Measurements from ENCODE around the gene GCNT3. TPM values are rescaled to one million over a fixed set of nuclear protein-coding genes. Genes with fewer than 3 reads are reported as not detected.
"Not testable (repeated sequence)": the region's sequence is repeated elsewhere in the genome, so short reads cannot be mapped to it uniquely, and the experiment has no call there.

Gene GCNT3
- total RNA-seq, 1 experiment from 2014 or later, result 1.2 TPM

DNA sequence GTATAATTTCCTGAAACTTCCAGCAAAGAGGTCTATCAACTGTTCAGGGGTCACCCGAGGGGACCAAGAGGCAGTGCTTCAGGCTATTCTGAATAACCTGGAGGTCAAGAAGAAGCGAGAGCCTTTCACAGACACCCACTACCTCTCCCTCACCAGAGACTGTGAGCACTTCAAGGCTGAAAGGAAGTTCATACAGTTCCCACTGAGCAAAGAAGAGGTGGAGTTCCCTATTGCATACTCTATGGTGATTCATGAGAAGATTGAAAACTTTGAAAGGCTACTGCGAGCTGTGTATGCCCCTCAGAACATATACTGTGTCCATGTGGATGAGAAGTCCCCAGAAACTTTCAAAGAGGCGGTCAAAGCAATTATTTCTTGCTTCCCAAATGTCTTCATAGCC is 6.8 kb downstream of the GCNT3 start:
- DNase-seq (ENCODE audit: low spot score), result no peak

- peak; percentile 45 for DNase-seq (ENCODE audit: low spot score)
Measured at GRCh38 chr15:59622289-59622688, 10.7 kb downstream of the GCNT3 start.

GRCh38 chr15:59632714-59633113 is 21.1 kb downstream of the GCNT3 start:
- no peak for DNase-seq (ENCODE audit: low spot score)

DNA sequence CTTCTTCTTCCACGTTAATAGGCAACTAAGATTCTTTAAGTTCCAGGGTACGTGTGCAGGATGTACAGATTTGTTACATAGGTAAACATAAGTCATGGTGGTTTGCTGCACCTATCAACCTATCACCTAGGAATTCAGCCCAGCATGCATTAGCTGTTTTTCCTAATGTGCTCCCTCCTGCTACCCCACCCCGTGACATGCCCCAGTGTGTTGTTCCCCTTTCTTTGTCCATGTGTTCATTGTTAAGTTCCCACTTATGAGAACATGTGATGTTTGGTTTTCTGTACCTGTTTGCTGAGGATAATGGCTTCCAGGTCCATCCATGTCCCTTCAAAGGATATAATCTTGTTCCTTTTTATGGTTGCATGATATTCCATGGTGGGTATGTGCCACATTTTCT is 24.6 kb downstream of the GCNT3 start:
- DNase-seq (ENCODE audit: low spot score), result no peak

DNA sequence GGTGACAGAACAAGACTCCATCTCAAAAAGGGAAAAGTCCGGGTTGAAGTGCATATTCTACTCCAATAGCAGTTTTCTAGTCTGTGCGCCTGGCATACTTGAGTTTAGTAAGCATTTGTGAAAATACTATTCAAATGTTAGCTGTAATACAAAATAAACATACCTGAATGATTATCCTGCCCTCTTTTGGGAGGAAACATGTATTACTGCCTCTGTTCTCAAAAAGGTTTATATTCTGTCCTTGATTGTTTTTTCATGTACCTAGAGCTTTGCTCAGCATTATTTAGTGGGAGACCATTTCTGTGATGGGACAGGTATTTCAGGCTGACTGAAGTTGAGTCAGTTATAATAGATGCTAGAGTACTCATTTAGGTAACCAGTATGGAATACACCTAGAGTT is 25.9 kb downstream of the GCNT3 start:
- not testable (repeated sequence) for DNase-seq (ENCODE audit: low spot score)

DNA sequence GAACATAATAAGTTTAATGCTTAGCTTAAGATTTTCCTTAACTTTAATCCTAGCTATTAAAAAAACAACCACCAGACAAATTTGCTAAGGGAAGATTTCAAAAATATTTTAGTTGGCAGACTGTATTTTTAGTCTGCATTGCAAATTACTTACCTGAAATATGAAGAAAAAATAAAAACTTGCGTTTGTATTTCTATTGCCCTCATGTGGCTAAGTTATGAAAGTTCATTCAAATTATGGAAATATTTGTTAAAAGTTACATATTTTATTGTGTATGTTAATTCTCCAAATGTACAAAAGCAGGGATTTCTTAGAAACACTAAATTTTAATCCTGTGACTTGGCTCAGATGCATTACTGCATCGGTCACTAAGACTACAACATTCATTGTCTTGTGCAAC is 30.8 kb downstream of the GCNT3 start:
- DNase-seq (ENCODE audit: low spot score), result no peak

- DNase-seq (ENCODE audit: low spot score), result no peak
Measured at GRCh38 chr15:59644756-59645155, 33.2 kb downstream of the GCNT3 start.

GRCh38 chr15:59645812-59646211 is 34.2 kb downstream of the GCNT3 start:
- DNase-seq (ENCODE audit: low spot score), result not testable (repeated sequence)

- DNase-seq (ENCODE audit: low spot score), result no peak
Measured at GRCh38 chr15:59646277-59646676, 34.7 kb downstream of the GCNT3 start.

- no peak for DNase-seq (ENCODE audit: low spot score)
Measured at GRCh38 chr15:59647085-59647484, 35.5 kb downstream of the GCNT3 start.

DNA sequence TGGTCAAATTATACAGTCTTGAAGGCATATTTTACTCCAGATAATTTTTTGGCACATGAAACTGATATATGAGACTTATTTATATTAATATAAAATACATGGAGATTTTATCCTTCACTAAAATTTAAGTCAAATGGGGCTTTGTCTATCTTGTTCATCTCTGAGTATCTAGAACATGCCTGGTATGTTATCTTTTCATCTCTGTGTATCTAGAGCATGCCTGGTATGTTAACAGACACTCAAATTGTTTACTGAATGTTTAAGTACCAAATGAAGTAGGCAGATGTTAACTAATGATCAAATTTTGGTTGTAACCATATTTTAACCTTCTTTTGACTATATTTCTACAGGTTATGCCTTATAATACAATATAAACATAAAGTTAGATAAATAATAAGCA is 38.0 kb downstream of the GCNT3 start:
- DNase-seq (ENCODE audit: low spot score), result no peak

- DNase-seq (ENCODE audit: low spot score), result no peak
Measured at GRCh38 chr15:59654046-59654445, 42.5 kb downstream of the GCNT3 start.

DNA sequence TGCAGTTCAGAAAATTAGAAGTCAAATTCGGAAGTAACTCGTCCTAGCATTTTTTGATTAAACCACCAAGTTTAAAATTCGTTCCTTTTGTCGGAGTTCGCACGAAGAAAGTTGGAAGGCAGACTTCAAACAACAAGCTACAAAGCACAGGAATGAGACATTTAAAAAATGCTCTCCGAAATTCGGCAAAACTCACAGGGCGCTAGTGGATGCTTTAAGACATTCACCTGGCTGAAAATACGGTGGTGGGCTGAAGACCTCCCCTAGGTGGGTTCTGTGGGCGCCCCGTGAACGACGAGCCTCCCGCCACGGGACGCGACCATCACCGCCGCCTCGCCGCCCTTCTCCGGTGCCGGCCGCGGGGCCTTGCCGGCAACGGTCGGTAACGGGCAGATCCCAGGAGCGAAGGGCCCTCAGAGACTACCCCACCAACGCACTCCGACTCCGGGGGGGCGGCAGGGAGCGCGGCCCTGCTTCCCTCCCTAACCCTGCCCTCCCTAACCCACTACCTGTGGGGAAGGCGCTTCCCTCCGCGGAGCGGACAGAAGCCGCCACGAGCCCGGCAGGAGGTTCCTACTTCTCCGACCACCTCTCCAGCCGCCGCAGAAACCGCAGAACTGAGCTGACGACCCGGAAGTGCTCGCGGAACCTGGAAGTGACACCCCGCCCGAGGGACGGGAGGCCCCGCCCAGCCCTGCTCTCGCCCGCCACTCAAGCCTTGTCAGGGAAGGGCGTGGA is 45.5 kb downstream of the GCNT3 start, which contains the start of gene GTF2A2:
TSS of gene GTF2A2 (minus strand) at position 619 of the 738 bp plus-strand sequence. CDS start 5,238 bp downstream, outside the sequence.
- DNase-seq (ENCODE audit: low spot score), result peak; percentile 90

DNA sequence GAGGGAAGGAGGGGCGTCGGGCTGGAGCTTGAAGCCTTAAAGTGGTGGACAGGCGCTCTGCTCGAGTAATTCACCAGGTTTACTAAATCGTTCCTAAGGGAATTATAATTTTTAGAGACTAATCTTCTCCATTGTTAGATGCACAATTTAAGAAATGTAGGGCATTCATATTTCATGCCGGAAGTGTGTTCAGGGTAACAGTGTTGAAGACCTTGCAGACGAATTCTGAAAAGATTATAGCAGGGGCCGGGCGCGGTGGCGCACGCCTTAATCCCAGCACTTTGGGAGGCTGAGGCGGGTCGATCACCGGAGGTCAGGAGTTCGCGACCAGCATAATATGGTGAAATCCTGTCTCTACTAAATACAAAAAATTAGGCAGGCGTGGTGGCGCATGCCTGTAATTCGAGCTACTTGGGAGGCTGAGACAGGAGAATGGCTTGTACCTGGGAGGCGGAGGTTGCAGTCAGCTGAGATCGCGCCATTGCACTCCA is 46.1 kb downstream of the GCNT3 start:
- no peak for DNase-seq (ENCODE audit: low spot score)

DNA sequence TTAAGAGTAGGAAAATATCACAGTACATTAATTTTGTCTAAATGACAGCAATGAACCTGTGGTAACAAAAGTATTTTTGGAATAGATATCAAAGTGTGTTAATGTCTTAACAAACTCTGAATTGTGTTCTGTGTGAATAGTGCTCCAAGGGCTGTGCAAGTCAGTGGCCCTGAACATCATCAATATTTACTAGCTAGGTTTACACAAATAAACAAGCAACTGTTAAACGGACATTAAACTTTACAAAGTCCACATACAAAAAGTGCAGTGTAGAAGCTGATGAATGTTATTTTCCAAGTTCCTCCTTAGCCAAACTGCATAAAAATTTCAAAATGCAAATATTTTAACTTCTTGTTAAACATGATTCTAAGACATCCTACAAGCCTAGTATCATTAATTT is 47.8 kb downstream of the GCNT3 start:
- no peak for DNase-seq (ENCODE audit: low spot score)

- DNase-seq (ENCODE audit: low spot score), result no peak
Measured at GRCh38 chr15:59662260-59662659, 50.7 kb downstream of the GCNT3 start.

GRCh38 chr15:59668556-59668955 is 57.0 kb downstream of the GCNT3 start:
- no peak for DNase-seq (ENCODE audit: low spot score)

Other genes starting within 250 kb of the GCNT3 start
- gene MYO1E, start 238.9 kb upstream of the GCNT3 start, total RNA-seq (2014; rRNA removed; shearing (Covaris generic)), result 9.2 and 18.4 TPM in 2 replicates
- 3.9 and 5.6 TPM in 2 replicates for gene FAM81A, start 173.6 kb upstream of the GCNT3 start, total RNA-seq (2014; rRNA removed; shearing (Covaris generic))
- gene GTF2A2, start 45.7 kb downstream of the GCNT3 start, total RNA-seq (2014; rRNA removed; shearing (Covaris generic)), result 78.9 and 105 TPM in 2 replicates
- gene BNIP2, start 77.5 kb downstream of the GCNT3 start, total RNA-seq (2014; rRNA removed; shearing (Covaris generic)), result 83.9 and 92.3 TPM in 2 replicates

Data from H4 (cell line).